Inflammatory macrophage treated with lipopolysaccharide for 1 hour (primary cell): ENCODE measurements around the gene RAD51B.
"Not testable (repeated sequence)": the region's sequence is repeated elsewhere in the genome, so short reads cannot be mapped to it uniquely, and the experiment has no call there.

Experiments
- DNase-seq, 2 donors: peaks; one replicate each; pipeline ENCODE4 v3.0.0-alpha.2; 2020 to 2022

The RAD51B gene

GRCh38 chr14:67819563-67820421 is at the start of gene RAD51B:
Gene RAD51B (plus strand): TSS chr14:67819779.
- peak; percentile 82 to 96 for DNase-seq

GRCh38 chr14:67773844-67774377 is 45.7 kb upstream of the RAD51B start:
- no peak for DNase-seq

- no peak for DNase-seq
Observed at GRCh38 chr14:67776653-67777322, 42.8 kb upstream of the RAD51B start.

GRCh38 chr14:67778792-67779191 is 40.8 kb upstream of the RAD51B start:
- peak; percentile 9 to 16 for DNase-seq

GRCh38 chr14:67782090-67782489 is 37.5 kb upstream of the RAD51B start:
- DNase-seq: no peak

- no peak for DNase-seq
Observed at GRCh38 chr14:67784244-67784823, 35.2 kb upstream of the RAD51B start.

GRCh38 chr14:67785270-67786109 is 34.1 kb upstream of the RAD51B start:
- DNase-seq: no peak

GRCh38 chr14:67787673-67788072 is 31.9 kb upstream of the RAD51B start:
- no peak for DNase-seq

- no peak for DNase-seq
Observed at GRCh38 chr14:67798731-67799130, 20.8 kb upstream of the RAD51B start.

- DNase-seq: no peak
Observed at GRCh38 chr14:67800743-67801142, 18.8 kb upstream of the RAD51B start.

GRCh38 chr14:67806246-67806645 is 13.3 kb upstream of the RAD51B start:
- peak in 1 of 2 donors; percentile 20 for DNase-seq

- peak; percentile 19 to 46 for DNase-seq
Observed at GRCh38 chr14:67814821-67815220, 4.8 kb upstream of the RAD51B start.

- DNase-seq: peak; percentile 45 to 52
Observed at GRCh38 chr14:67815573-67816225, 3.9 kb upstream of the RAD51B start.

GRCh38 chr14:67816326-67817002 is 3.1 kb upstream of the RAD51B start, which contains the start of gene ZFYVE26:
Gene ZFYVE26 (minus strand): TSS chr14:67816590. CDS start chr14:67815963, 627 bp downstream.
- DNase-seq: peak; percentile 91 to 92

- DNase-seq: peak; percentile 53 to 62
Observed at GRCh38 chr14:67817750-67818438, 1.7 kb upstream of the RAD51B start.

- DNase-seq: not testable (repeated sequence)
Observed at GRCh38 chr14:67818476-67818875, 1.1 kb upstream of the RAD51B start.

- DNase-seq: peak; percentile 43 to 80
Observed at GRCh38 chr14:67820428-67820971, 921 bp downstream of the RAD51B start.

- DNase-seq: no peak
Observed at GRCh38 chr14:67821121-67821520, 1.5 kb downstream of the RAD51B start.

- DNase-seq: no peak
Observed at GRCh38 chr14:67831113-67831512, 11.5 kb downstream of the RAD51B start.

GRCh38 chr14:67833403-67833802 is 13.8 kb downstream of the RAD51B start:
- no peak for DNase-seq
